ENCODE data around the gene NLGN1. TPM values are rescaled to one million over a fixed set of nuclear protein-coding genes. Genes with fewer than 3 reads are reported as not detected.

NLGN1 gene
- total RNA-seq, 1 experiment from 2014 or later, result 0.85 TPM

DNA sequence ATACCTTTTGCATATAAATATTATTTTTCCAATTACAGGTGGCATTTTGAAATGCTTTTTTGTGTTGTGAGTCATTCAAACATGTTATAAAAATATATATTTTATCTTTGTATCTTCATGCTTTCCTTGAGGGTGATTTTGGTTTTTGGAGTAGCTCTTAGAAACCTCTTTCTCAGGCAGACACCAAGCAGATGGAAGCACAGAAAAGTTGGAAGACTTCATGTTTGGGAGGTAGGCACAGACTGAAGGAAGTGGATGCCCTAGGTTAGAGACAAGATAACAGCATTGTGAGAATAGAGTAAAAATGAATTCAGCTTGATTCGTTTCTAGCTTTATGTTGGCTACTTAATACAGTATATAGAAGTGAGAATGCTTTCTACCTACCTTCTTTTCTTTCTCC, 338.3 kb downstream of the NLGN1 start:
- Histone ChIP-seq H3K4me3 (ENCODE audit: low read depth in 2 of 2, low read length in 2 of 2) (no peak overlapping the region), H3K27me3 (ENCODE audit: control insufficient read depth, insufficient read depth, low read length) (no peaks in the 10 kb centered on the region), H3K4me1 (ENCODE audit: control insufficient read depth, insufficient read depth, low read length) (no peaks in the 10 kb centered on the region), H3K27ac (ENCODE audit: low read length) (no peak overlapping the region), H3K9me3 (ENCODE audit: control insufficient read depth, insufficient read depth, low read depth, low read length) (no peaks in the 10 kb centered on the region), H3K36me3 (ENCODE audit: control insufficient read depth, insufficient read depth, low read length) (no peaks in the 10 kb centered on the region)
- in situ Hi-C loops (cut with HindIII; ENCODE audit: low pct_unique_long_range_greater_than_20kb, low sequenced_read_pairs) (no loop called here), intact Hi-C loops (cut with micrococcal nuclease; ENCODE audit: unreplicated experiment) (loop anchor here (1.0 kb wide), 1 partner anchor 364 kb away; no protein-coding TSS in a partner anchor)
- TF ChIP-seq SIN3A (IDR thresholded peaks at IDR 0.05; ENCODE audit: borderline replicate concordance, insufficient read depth, low read depth, low read length) (no peak), TCF7L2 (IDR thresholded peaks at IDR 0.05; ENCODE audit: low read depth, low read length) (no peak), POLR2AphosphoS5 (IDR thresholded peaks at IDR 0.05; ENCODE audit: low read depth, low read length) (no peak)
- TF ChIP-seq, protein P1, sequence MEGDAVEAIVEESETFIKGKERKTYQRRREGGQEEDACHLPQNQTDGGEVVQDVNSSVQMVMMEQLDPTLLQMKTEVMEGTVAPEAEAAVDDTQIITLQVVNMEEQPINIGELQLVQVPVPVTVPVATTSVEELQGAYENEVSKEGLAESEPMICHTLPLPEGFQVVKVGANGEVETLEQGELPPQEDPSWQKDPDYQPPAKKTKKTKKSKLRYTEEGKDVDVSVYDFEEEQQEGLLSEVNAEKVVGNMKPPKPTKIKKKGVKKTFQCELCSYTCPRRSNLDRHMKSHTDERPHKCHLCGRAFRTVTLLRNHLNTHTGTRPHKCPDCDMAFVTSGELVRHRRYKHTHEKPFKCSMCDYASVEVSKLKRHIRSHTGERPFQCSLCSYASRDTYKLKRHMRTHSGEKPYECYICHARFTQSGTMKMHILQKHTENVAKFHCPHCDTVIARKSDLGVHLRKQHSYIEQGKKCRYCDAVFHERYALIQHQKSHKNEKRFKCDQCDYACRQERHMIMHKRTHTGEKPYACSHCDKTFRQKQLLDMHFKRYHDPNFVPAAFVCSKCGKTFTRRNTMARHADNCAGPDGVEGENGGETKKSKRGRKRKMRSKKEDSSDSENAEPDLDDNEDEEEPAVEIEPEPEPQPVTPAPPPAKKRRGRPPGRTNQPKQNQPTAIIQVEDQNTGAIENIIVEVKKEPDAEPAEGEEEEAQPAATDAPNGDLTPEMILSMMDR (IDR thresholded peaks at IDR 0.05), result no peak
- TF ChIP-seq, protein P2, sequence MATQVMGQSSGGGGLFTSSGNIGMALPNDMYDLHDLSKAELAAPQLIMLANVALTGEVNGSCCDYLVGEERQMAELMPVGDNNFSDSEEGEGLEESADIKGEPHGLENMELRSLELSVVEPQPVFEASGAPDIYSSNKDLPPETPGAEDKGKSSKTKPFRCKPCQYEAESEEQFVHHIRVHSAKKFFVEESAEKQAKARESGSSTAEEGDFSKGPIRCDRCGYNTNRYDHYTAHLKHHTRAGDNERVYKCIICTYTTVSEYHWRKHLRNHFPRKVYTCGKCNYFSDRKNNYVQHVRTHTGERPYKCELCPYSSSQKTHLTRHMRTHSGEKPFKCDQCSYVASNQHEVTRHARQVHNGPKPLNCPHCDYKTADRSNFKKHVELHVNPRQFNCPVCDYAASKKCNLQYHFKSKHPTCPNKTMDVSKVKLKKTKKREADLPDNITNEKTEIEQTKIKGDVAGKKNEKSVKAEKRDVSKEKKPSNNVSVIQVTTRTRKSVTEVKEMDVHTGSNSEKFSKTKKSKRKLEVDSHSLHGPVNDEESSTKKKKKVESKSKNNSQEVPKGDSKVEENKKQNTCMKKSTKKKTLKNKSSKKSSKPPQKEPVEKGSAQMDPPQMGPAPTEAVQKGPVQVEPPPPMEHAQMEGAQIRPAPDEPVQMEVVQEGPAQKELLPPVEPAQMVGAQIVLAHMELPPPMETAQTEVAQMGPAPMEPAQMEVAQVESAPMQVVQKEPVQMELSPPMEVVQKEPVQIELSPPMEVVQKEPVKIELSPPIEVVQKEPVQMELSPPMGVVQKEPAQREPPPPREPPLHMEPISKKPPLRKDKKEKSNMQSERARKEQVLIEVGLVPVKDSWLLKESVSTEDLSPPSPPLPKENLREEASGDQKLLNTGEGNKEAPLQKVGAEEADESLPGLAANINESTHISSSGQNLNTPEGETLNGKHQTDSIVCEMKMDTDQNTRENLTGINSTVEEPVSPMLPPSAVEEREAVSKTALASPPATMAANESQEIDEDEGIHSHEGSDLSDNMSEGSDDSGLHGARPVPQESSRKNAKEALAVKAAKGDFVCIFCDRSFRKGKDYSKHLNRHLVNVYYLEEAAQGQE (IDR thresholded peaks at IDR 0.05; ENCODE audit: insufficient read depth in 1 of 2, low read depth in 2 of 2, low read length in 1 of 2), result no peak
- POLR2A ChIA-PET, result no interaction called here
- BruUV-seq (replicated peaks), result no TSS peak
- CTCF ChIA-PET, result no interaction called here
- ATAC-seq, result no peak
- no peak for DNase-seq (ENCODE audit: low read depth, low spot score)

DNA sequence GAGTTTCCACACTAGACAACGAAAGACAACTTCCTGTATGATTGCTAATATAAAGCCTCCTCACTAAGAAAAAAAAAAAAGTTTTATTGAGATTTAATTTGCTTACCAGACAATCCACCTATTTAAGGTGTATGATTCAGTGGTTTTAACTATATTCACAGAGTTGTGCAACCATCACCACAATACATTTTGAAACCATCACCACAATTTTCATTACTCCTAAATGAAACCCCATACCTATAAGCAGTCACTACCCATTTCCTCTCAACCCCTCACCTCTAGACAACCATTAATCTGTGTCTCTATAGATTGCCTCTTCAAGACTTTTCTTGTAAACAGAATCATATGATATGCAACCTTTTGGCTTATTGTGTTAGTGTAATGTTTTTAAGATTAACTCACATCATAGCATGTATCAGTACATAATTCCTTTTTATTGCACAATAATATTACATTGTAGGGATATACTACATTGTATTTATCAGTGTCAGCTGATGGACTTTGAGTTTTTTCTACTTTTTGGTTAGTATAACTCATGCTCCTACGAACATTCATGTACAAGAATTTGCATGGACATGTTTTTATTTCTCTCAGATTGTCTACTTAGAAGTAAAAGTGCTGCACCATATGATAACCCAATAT, 339.7 kb downstream of the NLGN1 start:
- CTCF ChIA-PET, result no interaction called here
- no TSS peak for BruUV-seq (replicated peaks)
- DNase-seq (ENCODE audit: low read depth, low spot score), result no peak
- no peaks in the 10 kb centered on the region for H3K4me1 ChIP-seq (ENCODE audit: control insufficient read depth, insufficient read depth, low read length)
- ATAC-seq, result no peak
- no peak overlapping the region for H3K27ac ChIP-seq (ENCODE audit: low read length)
- no peaks in the 10 kb centered on the region for H3K27me3 ChIP-seq (ENCODE audit: control insufficient read depth, insufficient read depth, low read length)
- H3K36me3 ChIP-seq (ENCODE audit: control insufficient read depth, insufficient read depth, low read length), result no peaks in the 10 kb centered on the region
- TF ChIP-seq, protein P2 (IDR thresholded peaks at IDR 0.05; ENCODE audit: insufficient read depth in 1 of 2, low read depth in 2 of 2, low read length in 1 of 2), result no peak
- TF ChIP-seq, protein P1 (IDR thresholded peaks at IDR 0.05), result no peak
- no peak for TF ChIP-seq SIN3A (IDR thresholded peaks at IDR 0.05; ENCODE audit: borderline replicate concordance, insufficient read depth, low read depth, low read length)
- TF ChIP-seq POLR2AphosphoS5 (IDR thresholded peaks at IDR 0.05; ENCODE audit: low read depth, low read length), result no peak
- TF ChIP-seq TCF7L2 (IDR thresholded peaks at IDR 0.05; ENCODE audit: low read depth, low read length), result no peak
- intact Hi-C loops (cut with micrococcal nuclease; ENCODE audit: unreplicated experiment), result no loop called here
- POLR2A ChIA-PET, result no interaction called here
- H3K9me3 ChIP-seq (ENCODE audit: control insufficient read depth, insufficient read depth, low read depth, low read length), result no peaks in the 10 kb centered on the region
- in situ Hi-C loops (cut with HindIII; ENCODE audit: low pct_unique_long_range_greater_than_20kb, low sequenced_read_pairs), result no loop called here
- no peak overlapping the region for H3K4me3 ChIP-seq (ENCODE audit: low read depth in 2 of 2, low read length in 2 of 2)

All from Panc1 (cell line).